Measurements from ENCODE around the gene BTG2.

- no peak for TF ChIP-seq CTCF (IDR thresholded peaks at IDR 0.05)
- TF ChIP-seq POLR2A (IDR thresholded peaks at IDR 0.05) = no peak
These were observed 17.4 kb upstream of the BTG2 start for GRCh38 chr1:203287898-203288297.
